Gastroesophageal sphincter (tissue), 4 donors: Measurements from ENCODE around the gene EEIG2. TPM values are rescaled to one million over a fixed set of nuclear protein-coding genes. Genes with fewer than 3 reads are reported as not detected.

Experiments used
- ATAC-seq: fragments of 150-250 bp; one replicate; pipeline ENCODE4 v1.9.1; 2016; ENCODE audit warnings: mild to moderate bottlenecking, moderate library complexity
- H3K27ac ChIP-seq, 4 donors: fragments of 200-600 bp; sonication (generic) in 3 of 4; 1 replicate in 3 of 4; 2 replicates in 1 of 4; pipeline ENCODE4 v1.5.1; 2016 to 2019
- H3K27me3 ChIP-seq: fragments of 200-600 bp; sonication (generic); one replicate; pipeline ENCODE4 v1.5.1; 2019
- H3K36me3 ChIP-seq, 2 donors: fragments of 200-600 bp; sonication (generic); one replicate each; pipeline ENCODE4 v1.5.1; 2019; ENCODE audit warnings: control low read depth in 1 of 2
- H3K4me1 ChIP-seq, 3 donors: fragments of 200-600 bp; sonication (generic); 1 replicate in 2 of 3; 2 replicates in 1 of 3; pipeline ENCODE4 v1.5.1; 2016 to 2019; ENCODE audit warnings: control low read depth in 2 of 3
- H3K4me3 ChIP-seq, 2 donors: fragments of 200-600 bp; sonication (generic); one replicate each; pipeline ENCODE4 v1.5.1; 2019; ENCODE audit warnings: mild to moderate bottlenecking in 1 of 2, moderate library complexity in 1 of 2
- H3K9me3 ChIP-seq, 3 donors: fragments of 200-600 bp; sonication (generic); one replicate each; pipeline ENCODE4 v1.5.1; 2017 to 2019; ENCODE audit warnings: control low read depth in 2 of 3
- CTCF ChIP-seq, 4 experiments: fragments of 200-600 bp in 2 of 4; fragments of 450-650 bp in 2 of 4; sonication (generic) in 1 of 4; IDR thresholded peaks; one replicate each; pipeline ENCODE4 v1.5.1; 2017 to 2019; ENCODE audit warnings: antibody characterized with exemption in 4 of 4, mild to moderate bottlenecking in 2 of 4, moderate library complexity in 2 of 4
- EP300 ChIP-seq: sonication (generic); formaldehyde crosslinking; IDR thresholded peaks from one replicate; pipeline ENCODE4 v1.6.1; 2017; ENCODE audit warnings: antibody characterized with exemption, mild to moderate bottlenecking
- POLR2A ChIP-seq, 2 donors: fragments of 450-650 bp; IDR thresholded peaks; one replicate each; pipeline ENCODE4 v1.6.1; 2017; ENCODE audit warnings: antibody characterized with exemption in 2 of 2, mild to moderate bottlenecking in 2 of 2, moderate library complexity in 1 of 2
- POLR2AphosphoS5 ChIP-seq: sonication (generic); formaldehyde crosslinking; IDR thresholded peaks from one replicate; pipeline ENCODE4 v1.6.1; 2017; ENCODE audit warnings: antibody characterized with exemption
- WGBS, 2 donors: methylation state at CpG; one replicate each; pipeline ENCODE4 v1.1.5; 2018; ENCODE audit warnings: low coverage in 1 of 2; 5-methylcytosine and 5-hydroxymethylcytosine counted together
- total RNA-seq, 4 donors: library from RNA; depleted of rRNA; stranded (reverse); fragments of >200 nt; gene quantifications; one replicate each; pipeline ENCODE4 v1.1.0, GENCODE V29; 2016

Gene EEIG2
- total RNA-seq, 4 donors from 2014 or later = 11.6 to 23.8 (median 14.9) TPM

DNA sequence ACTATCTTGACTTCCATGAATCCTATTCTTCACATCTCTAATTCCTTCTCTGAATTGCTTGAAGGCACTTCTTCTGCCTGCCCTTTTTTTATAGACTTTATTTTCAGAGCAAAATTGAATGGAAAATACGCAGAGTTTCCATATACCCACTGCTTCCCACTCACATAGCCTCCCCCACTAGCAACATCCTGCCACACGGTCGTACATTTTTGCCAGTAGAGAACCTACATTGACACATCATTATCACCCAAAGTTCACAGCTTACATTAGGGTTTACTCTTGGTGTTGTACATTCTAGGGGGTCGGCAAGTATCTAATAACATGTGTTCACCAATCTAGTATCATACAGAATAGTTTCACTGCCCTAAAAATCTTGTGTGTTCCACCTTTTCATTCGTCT is 12.3 kb downstream of the EEIG2 start:
- H3K9me3 ChIP-seq = no peaks in the 10 kb centered on the region
- H3K36me3 ChIP-seq = no peaks in the 10 kb centered on the region
- TF ChIP-seq EP300 (no peak), POLR2AphosphoS5 (no peak)
- no peaks in the 10 kb centered on the region for H3K27me3 ChIP-seq
- 80 to 94% methylated on average over 4 to 5 of the region's 5 CpGs for WGBS, 2 donors
- H3K27ac ChIP-seq = no peak overlapping the region
- no peak for ATAC-seq
- no peak overlapping the region for H3K4me3 ChIP-seq
- H3K4me1 ChIP-seq = peaks cover 0 to 10% (median 0%) of the 10 kb centered on the region in 3 donors

DNA sequence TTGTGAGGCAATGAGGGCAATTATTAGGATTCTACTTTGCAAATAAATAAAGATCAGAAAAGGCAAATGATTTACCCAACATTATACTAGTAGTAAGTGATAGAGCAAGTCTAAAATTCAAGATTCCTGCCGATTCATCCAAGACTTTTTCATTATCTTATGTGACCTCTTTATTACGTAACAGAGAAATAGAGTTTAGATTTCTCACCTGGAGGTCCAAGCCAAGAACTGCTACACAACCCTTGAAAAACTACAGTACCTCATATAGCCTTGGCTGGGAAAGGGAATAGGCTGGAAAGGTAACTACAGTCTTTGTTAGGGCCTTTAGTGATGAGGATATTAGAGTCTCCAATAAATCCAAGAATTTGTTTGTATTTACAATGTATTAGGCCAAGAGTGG is 13.3 kb downstream of the EEIG2 start:
- TF ChIP-seq EP300 (no peak), POLR2AphosphoS5 (no peak), CTCF (IDR thresholded peaks at IDR 0.05) (no peak), POLR2A (IDR thresholded peaks at IDR 0.05) (no peak)
- H3K36me3 ChIP-seq = no peaks in the 10 kb centered on the region
- H3K4me3 ChIP-seq = no peak overlapping the region
- H3K27ac ChIP-seq = no peak overlapping the region
- H3K4me1 ChIP-seq = peaks cover 0 to 10% (median 0%) of the 10 kb centered on the region in 3 donors
- no peaks in the 10 kb centered on the region for H3K27me3 ChIP-seq
- no peak for ATAC-seq
- H3K9me3 ChIP-seq = no peaks in the 10 kb centered on the region
- WGBS, 2 donors = 96 to 100% methylated on average over 2 of the region's 2 CpGs

DNA sequence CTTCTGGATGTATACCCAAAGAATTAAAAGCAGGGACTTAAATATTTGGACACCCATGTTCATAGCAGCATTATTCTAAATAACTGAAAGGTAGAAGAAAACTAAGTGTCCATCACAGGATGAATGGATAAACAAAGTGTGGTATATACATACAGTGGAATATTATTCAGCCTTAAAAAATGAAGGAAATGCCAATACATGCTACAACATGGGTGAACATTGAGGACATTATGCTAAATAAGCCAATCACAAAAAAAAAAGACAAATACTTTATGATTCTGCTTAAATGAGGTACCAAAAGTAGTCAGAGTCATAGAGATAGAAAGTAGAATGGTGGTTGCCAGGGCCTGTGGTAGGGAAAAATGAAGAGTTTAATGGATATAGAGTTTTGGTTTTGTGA is 14.1 kb downstream of the EEIG2 start:
- ATAC-seq = no peak
- no peaks in the 10 kb centered on the region for H3K27me3 ChIP-seq
- no peak overlapping the region for H3K27ac ChIP-seq
- no peaks in the 10 kb centered on the region for H3K36me3 ChIP-seq
- H3K4me3 ChIP-seq = no peak overlapping the region
- no peaks in the 10 kb centered on the region for H3K9me3 ChIP-seq
- peaks cover 0 to 10% (median 0%) of the 10 kb centered on the region in 3 donors for H3K4me1 ChIP-seq
- TF ChIP-seq EP300 = no peak
- no peak for TF ChIP-seq CTCF (IDR thresholded peaks at IDR 0.05)
- no peak for TF ChIP-seq POLR2A (IDR thresholded peaks at IDR 0.05)
- no peak for TF ChIP-seq POLR2AphosphoS5

DNA sequence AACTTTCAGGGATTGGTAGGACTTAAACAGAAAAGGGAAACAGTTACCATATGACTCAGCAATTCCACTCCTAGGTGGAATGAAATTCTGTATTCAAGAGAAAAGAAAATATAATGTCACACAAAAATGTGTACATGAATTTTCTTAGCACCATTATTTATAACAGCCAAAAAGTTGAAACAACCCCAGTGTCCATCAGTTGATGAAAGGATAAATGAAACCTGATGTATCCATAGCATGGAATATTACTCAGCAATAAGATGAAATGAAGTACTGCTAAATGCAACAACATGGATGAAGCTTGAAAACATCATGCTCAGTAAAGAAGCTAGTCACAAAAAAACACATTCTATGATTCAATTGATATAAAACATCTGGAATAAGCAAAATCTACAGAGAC is 15.5 kb downstream of the EEIG2 start:
- H3K27ac ChIP-seq = peak overlapping the region in 2 of 4 donors; percentile 5 to 32
- H3K9me3 ChIP-seq = no peaks in the 10 kb centered on the region
- H3K4me1 ChIP-seq = peaks cover 0 to 10% (median 0%) of the 10 kb centered on the region in 3 donors
- H3K27me3 ChIP-seq = no peaks in the 10 kb centered on the region
- TF ChIP-seq POLR2AphosphoS5 (no peak), CTCF (IDR thresholded peaks at IDR 0.05) (no peak), POLR2A (IDR thresholded peaks at IDR 0.05) (no peak), EP300 (no peak)
- no peaks in the 10 kb centered on the region for H3K36me3 ChIP-seq
- no peak for ATAC-seq
- no peak overlapping the region for H3K4me3 ChIP-seq

- Histone ChIP-seq H3K9me3 (peaks cover 0 to 7% (median 0%) of the 10 kb centered on the region in 3 donors), H3K27me3 (no peaks in the 10 kb centered on the region), H3K27ac (peak overlapping the region in 2 of 4 donors; percentile 2 to 20), H3K4me1 (peaks cover 0 to 34% (median 14%) of the 10 kb centered on the region in 3 donors), H3K36me3 (no peaks in the 10 kb centered on the region), H3K4me3 (no peak overlapping the region)
- peak; percentile 62 for ATAC-seq
- TF ChIP-seq POLR2AphosphoS5 (no peak), POLR2A (IDR thresholded peaks at IDR 0.05) (no peak), EP300 (no peak), CTCF (IDR thresholded peaks at IDR 0.05) (no peak)
- WGBS, 2 donors = 56 to 62% methylated on average over 2 to 4 of the region's 4 CpGs
Observed at GRCh38 chr1:108583757-108584427, 24.0 kb downstream of the EEIG2 start.
